ENCODE results near the gene PRPF38A. TPM values are rescaled to one million over a fixed set of nuclear protein-coding genes. Genes with fewer than 3 reads are reported as not detected.

Gene PRPF38A
- total RNA-seq, 1 donor from 2014 or later, result 17.7 TPM

- H3K4me1 ChIP-seq, result no peaks in the 10 kb centered on the region
- H3K36me3 ChIP-seq, result peaks cover 0 to 16% of the 10 kb centered on the region in 2 donors
- H3K4me3 ChIP-seq, result no peak overlapping the region
- no peak overlapping the region for H3K27ac ChIP-seq
- TF ChIP-seq, protein P1, sequence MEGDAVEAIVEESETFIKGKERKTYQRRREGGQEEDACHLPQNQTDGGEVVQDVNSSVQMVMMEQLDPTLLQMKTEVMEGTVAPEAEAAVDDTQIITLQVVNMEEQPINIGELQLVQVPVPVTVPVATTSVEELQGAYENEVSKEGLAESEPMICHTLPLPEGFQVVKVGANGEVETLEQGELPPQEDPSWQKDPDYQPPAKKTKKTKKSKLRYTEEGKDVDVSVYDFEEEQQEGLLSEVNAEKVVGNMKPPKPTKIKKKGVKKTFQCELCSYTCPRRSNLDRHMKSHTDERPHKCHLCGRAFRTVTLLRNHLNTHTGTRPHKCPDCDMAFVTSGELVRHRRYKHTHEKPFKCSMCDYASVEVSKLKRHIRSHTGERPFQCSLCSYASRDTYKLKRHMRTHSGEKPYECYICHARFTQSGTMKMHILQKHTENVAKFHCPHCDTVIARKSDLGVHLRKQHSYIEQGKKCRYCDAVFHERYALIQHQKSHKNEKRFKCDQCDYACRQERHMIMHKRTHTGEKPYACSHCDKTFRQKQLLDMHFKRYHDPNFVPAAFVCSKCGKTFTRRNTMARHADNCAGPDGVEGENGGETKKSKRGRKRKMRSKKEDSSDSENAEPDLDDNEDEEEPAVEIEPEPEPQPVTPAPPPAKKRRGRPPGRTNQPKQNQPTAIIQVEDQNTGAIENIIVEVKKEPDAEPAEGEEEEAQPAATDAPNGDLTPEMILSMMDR (IDR thresholded peaks at IDR 0.05), result no peak
- TF ChIP-seq POLR2A (IDR thresholded peaks at IDR 0.05) (no peak), POLR2AphosphoS5 (IDR thresholded peaks at IDR 0.05; ENCODE audit: insufficient read depth in 1 of 2, low read depth in 1 of 2) (no peak)
- no peaks in the 10 kb centered on the region for H3K9me3 ChIP-seq
- intact Hi-C loops (cut with DNase I), result no loop called here
- no peak for DNase-seq (ENCODE audit: extremely low spot score in 2 of 2)
- H3K27me3 ChIP-seq, result no peaks in the 10 kb centered on the region
Measured at GRCh38 chr1:52423771-52424170, 19.4 kb downstream of the PRPF38A start.

DNA sequence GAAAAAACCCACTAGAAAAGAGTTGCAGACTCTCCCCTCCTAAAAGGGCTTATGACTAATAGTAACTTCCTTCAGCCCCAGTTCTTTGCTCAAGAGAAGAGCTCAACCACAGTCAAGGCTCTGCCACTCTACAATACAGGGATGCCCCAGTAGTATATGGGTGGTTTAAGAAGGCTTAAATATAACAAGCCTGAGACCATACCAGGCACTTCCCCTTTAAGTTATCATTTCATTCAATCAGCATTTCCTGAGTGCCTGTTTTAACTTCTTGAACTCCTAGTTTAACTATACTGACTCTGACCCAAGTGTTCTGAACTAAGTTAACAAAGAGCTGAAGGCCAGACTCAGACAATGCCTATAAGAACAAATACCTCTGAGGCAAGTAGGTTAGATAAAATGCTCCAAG, 19.8 kb downstream of the PRPF38A start:
- H3K36me3 ChIP-seq, result peaks cover 0 to 15% of the 10 kb centered on the region in 2 donors
- intact Hi-C loops (cut with DNase I), result no loop called here
- TF ChIP-seq, protein P1 (IDR thresholded peaks at IDR 0.05), result no peak
- no peak for TF ChIP-seq POLR2AphosphoS5 (IDR thresholded peaks at IDR 0.05; ENCODE audit: insufficient read depth in 1 of 2, low read depth in 1 of 2)
- no peak for TF ChIP-seq POLR2A (IDR thresholded peaks at IDR 0.05)
- no peak for DNase-seq (ENCODE audit: extremely low spot score in 2 of 2)
- no peaks in the 10 kb centered on the region for H3K27me3 ChIP-seq
- H3K4me1 ChIP-seq, result no peaks in the 10 kb centered on the region
- H3K9me3 ChIP-seq, result no peaks in the 10 kb centered on the region
- no peak overlapping the region for H3K27ac ChIP-seq
- no peak overlapping the region for H3K4me3 ChIP-seq

DNA sequence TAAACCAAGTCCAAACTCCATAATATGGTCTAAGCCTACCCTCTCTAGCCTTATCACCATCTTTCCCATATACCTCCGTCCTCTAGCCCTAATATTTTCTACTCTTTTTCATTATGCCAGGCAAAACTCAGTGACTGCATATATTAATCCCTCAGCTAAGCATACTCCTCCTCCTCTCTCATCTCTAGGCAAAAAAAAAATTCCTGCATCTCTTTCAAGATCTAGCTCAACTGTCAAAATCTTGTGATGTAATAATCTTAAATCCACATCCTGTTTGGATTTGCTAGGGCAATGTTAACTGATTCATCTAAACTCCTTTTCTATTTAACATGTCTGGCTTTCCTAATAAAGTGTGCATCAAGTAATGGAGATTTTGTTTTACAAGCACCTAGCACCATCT, 20.4 kb downstream of the PRPF38A start:
- Histone ChIP-seq H3K4me1 (no peaks in the 10 kb centered on the region), H3K36me3 (peaks cover 0 to 17% of the 10 kb centered on the region in 2 donors), H3K9me3 (no peaks in the 10 kb centered on the region), H3K4me3 (no peak overlapping the region), H3K27ac (no peak overlapping the region), H3K27me3 (no peaks in the 10 kb centered on the region)
- TF ChIP-seq POLR2AphosphoS5 (IDR thresholded peaks at IDR 0.05; ENCODE audit: insufficient read depth in 1 of 2, low read depth in 1 of 2), result no peak
- TF ChIP-seq, protein P1 (IDR thresholded peaks at IDR 0.05), result no peak
- no peak for TF ChIP-seq POLR2A (IDR thresholded peaks at IDR 0.05)
- DNase-seq (ENCODE audit: extremely low spot score in 2 of 2), result no peak
- intact Hi-C loops (cut with DNase I), result no loop called here

DNA sequence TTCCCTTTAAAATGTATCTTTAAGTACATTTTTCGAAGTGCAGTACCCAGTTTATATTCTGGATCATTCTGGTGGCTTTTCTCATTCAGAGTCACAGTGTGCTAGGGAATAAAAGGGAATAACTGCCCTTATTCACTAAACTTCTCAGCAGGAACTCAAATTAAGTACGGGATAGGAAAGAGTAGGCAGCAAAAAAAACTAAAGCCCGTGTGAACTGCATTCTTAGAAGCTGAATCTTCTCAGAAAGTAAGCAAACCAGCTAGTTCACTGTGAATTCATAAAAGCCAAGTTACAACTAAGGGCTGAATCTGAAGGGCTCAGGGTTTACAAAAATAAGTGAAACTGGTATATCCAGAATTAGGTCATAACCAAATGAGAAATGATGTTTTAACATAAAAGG, 22.0 kb downstream of the PRPF38A start:
- H3K36me3 ChIP-seq, result peaks cover 0 to 20% of the 10 kb centered on the region in 2 donors
- TF ChIP-seq POLR2AphosphoS5 (IDR thresholded peaks at IDR 0.05; ENCODE audit: insufficient read depth in 1 of 2, low read depth in 1 of 2) (no peak), POLR2A (IDR thresholded peaks at IDR 0.05) (no peak)
- TF ChIP-seq, protein P1 (IDR thresholded peaks at IDR 0.05), result no peak
- no peak for DNase-seq (ENCODE audit: extremely low spot score in 2 of 2)
- no peaks in the 10 kb centered on the region for H3K27me3 ChIP-seq
- H3K4me3 ChIP-seq, result no peak overlapping the region
- intact Hi-C loops (cut with DNase I), result no loop called here
- H3K27ac ChIP-seq, result no peak overlapping the region
- no peaks in the 10 kb centered on the region for H3K4me1 ChIP-seq
- no peaks in the 10 kb centered on the region for H3K9me3 ChIP-seq

- Histone ChIP-seq H3K36me3 (peaks cover 0 to 24% of the 10 kb centered on the region in 2 donors), H3K27ac (no peak overlapping the region), H3K4me3 (no peak overlapping the region), H3K9me3 (no peaks in the 10 kb centered on the region), H3K4me1 (no peaks in the 10 kb centered on the region), H3K27me3 (no peaks in the 10 kb centered on the region)
- DNase-seq (ENCODE audit: extremely low spot score in 2 of 2), result no peak
- TF ChIP-seq POLR2AphosphoS5 (IDR thresholded peaks at IDR 0.05; ENCODE audit: insufficient read depth in 1 of 2, low read depth in 1 of 2) (no peak), POLR2A (IDR thresholded peaks at IDR 0.05) (no peak)
- TF ChIP-seq, protein P1 (IDR thresholded peaks at IDR 0.05), result no peak
- intact Hi-C loops (cut with DNase I), result loop anchor here (1.0 kb wide), 1 partner anchor 22 kb away; no protein-coding TSS in a partner anchor
Measured at GRCh38 chr1:52427152-52427551, 22.8 kb downstream of the PRPF38A start.
